Fibroblast of the conjunctiva (primary cell): ENCODE measurements around the gene TRABD2A.

Source experiments
- DNase-seq: peaks from one replicate; pipeline ENCODE4 v3.0.0-alpha.2; 2010; ENCODE audit warnings: low read depth

TRABD2A gene

DNA sequence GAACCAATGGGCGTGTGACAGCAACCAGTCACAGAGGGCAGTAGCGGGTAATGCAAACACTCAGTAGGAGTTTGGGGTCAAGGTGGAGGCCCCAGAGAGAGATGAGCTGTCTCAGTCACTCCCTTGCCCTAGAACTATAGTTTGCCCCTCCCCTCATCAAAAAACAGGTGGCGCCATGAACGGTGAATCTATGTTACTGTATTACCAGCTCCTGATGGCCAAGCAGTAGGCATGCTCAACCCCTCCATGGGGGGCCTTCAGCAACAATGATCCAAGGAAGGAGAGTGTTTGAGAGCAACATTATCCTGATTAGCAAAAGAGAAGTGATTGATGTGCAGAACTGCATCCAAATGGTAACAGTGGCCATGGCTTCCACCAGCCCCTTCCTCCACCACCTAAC is 30.4 kb downstream of the TRABD2A start:
- no peak for DNase-seq

DNA sequence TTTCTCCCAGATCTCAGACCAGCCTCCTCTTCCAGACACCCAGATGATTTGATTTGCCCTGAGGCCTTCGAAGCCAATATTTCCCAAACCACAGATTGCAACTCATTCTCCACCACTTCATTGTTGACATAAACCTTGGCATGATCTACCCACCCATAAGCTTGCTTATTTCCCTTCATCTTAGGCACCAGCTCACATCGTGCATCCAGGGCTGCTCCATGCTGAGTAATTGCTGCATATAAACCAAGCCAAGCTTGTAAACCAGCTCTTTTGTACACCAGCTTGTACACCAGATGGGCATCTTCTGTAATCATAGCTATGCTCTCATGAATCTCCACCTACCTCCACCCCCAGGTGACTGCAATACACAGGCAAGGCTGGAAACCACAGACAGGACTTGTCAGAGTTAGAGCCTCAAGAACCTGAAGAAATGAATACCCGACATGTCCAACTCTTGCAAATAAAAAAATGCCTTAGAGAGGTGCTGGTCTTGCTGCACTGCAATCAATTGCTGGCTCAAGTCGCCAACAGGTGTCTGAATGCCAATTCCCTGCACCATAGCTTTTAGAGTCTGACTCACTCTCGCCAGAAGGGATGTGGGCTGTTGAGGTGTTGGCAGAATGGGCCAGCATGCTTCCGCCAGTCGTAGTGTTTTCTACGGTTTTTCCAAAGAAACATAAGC is 31.5 kb downstream of the TRABD2A start:
- DNase-seq, result no peak

- DNase-seq, result no peak
These were observed 33.4 kb downstream of the TRABD2A start for GRCh38 chr2:84847326-84848050.

- no peak for DNase-seq
These were observed 34.1 kb downstream of the TRABD2A start for GRCh38 chr2:84846741-84847142.

- DNase-seq, result no peak
These were observed 34.7 kb downstream of the TRABD2A start for GRCh38 chr2:84846041-84846663.

DNA sequence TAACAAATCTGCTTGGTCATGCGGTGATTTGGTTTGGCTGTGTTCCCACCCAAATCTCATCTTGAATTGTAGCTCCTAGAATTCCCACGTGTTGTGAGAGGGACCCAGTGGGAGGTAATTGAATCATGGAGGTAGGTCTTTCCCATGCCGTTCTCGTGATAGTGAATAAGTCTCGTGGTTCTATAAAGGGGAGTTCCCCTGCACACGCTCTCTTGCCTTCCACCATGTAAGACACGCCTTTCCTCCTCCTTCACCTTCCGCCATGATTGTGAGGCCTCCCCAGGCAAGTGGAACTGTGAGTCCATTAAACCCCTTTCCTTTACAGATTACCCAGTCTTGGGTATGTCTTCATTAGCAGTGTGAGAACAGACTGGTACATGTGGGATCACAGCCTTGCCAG is 36.7 kb downstream of the TRABD2A start:
- DNase-seq, result no peak

- DNase-seq, result no peak
These were observed 39.3 kb downstream of the TRABD2A start for GRCh38 chr2:84841577-84841976.

DNA sequence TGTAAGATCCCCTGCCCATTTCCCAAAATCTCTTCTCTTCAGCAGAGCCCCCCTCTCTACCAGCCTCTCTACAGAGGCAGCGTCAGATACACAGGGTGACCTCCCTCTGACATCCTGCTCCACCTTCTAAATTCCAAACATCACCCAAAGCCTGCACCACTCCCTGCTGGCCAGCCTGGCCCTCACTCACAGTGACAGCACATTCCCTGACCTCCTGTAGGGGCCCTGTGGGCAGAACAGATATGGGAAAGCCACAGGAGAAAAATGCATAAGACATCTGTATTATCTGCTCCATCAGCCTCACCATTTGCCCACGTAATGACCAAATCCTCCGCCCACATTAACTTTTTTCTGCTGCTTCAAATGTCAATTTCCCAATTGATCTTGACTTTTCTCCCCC is 40.6 kb downstream of the TRABD2A start:
- DNase-seq, result no peak

- DNase-seq, result no peak
These were observed 41.0 kb downstream of the TRABD2A start for GRCh38 chr2:84839851-84840250.

- no peak for DNase-seq
These were observed 42.3 kb downstream of the TRABD2A start for GRCh38 chr2:84838434-84839145.

DNA sequence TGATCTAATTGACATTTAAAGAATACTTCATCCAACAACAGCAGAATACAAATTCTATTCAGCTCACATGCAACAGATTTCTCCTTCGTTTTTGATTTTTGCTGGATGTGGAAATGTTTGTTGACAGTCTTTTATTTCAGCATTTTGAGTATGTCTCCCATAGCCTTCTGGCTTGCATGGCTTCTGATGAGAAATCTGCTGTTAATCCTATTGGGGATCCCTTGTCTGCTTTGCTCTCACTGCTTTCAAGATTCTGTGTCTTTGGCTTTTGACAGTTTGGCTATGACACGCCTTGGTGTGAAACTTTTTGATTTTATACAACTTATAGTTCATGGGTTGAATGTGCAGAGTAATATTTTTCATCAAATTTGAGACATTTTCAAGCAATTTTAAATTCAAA is 44.7 kb downstream of the TRABD2A start:
- no peak for DNase-seq

DNA sequence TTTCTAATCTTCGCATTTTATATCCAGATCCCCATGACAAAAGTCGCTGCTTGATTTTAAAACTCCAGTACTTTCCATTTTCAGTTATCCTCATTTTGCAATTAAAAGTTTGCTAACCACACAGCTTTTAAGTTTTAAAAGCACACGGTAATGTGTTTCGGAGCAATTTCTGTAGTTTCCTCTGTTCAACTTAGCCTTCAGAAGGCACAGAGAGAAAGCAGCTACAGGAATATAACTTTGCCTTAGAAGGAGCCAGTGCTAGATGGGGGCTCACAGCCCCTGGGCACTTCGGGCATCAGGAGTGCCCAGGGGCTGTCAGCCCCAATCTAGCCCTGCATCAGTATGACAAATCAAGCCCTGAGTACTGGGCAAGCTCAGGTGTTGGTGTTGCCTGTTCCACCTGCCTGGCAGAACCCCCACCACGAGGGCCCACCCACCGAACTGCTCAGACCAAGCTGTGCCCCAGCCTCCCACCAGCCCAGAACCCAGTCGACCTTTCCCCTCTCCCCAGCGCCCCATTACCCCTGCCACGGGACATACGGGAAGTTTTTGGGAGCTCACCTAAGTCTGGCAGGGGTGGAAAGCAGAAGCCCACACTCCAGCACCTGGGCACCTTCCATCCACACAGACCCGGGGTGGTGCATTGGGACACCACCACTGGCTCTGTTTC is 47.3 kb downstream of the TRABD2A start:
- no peak for DNase-seq

GRCh38 chr2:84832772-84833461 is 48.0 kb downstream of the TRABD2A start:
- DNase-seq, result no peak

- no peak for DNase-seq
These were observed 50.0 kb downstream of the TRABD2A start for GRCh38 chr2:84830758-84831500.

DNA sequence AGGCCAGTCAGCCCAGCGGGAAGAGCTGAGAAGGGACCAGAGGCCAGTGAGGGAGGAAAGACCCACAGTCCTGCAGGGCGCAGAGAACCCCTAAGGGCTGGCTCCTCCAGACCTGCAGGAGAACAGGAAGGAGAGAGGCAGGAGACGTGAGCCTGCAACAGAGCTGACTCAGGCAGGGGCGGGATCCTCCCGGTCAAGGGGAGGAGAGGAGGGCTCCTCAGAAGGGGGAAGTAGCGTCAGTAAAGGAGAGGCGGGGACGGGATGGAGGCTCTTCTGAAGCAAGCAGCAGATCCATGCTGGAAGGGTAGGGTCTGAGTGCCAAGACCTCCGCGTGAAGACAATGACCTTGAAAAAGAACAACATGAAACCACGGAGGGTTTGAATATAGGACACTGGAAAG is 50.8 kb downstream of the TRABD2A start:
- DNase-seq, result no peak

GRCh38 chr2:84829693-84830092 is 51.2 kb downstream of the TRABD2A start:
- no peak for DNase-seq

GRCh38 chr2:84827978-84828575 is 52.8 kb downstream of the TRABD2A start:
- DNase-seq, result no peak

- DNase-seq, result no peak
These were observed 57.1 kb downstream of the TRABD2A start for GRCh38 chr2:84823788-84824187.

DNA sequence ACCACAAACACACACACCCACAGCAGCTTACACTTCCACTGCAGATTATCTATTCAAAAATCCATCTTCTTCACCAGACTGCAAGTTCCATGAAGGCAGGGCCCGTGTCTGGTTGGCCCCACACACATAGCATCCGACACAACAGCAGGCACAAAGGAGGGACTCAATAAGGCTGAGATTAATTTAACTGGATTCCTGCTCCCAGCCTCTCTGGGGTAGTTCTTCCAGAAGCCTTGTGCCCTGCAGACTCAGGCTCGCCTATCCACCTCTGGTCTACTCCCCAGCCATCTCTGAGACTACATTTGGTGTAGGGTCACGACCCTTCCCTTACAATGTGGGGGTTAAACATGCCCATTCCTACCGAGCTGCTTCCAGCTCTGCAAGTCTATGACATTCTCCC is 57.7 kb downstream of the TRABD2A start:
- no peak for DNase-seq

DNA sequence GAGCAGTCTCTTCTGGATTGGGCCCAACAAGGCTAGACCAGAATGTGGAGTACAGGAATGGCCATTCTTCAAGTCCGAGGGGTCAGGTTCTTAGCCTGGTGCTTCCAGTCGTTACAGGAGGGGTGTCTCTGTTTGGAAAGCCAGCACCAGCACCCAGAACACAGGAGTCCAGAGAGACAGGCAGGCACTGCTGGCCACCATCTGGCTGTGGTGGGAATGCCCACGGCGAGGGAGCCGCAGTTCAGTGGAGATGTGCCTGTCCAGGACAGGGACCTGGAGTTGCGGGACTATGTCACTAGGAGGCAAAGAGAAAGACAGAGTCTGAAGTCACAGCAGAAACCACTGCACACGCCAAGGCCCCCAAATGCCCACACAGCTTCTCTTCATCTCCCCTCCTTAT is 59.1 kb downstream of the TRABD2A start:
- no peak for DNase-seq
